HG03095 (cell line): ENCODE data around the gene BFSP1.

Experiments used
- ATAC-seq: cut with Tn5 transposase; IDR thresholded peaks from one replicate; pipeline ENCODE4 v1.9.1; 2021; ENCODE audit warnings: moderate library complexity; ENCODE audit not compliant: unreplicated experiment

BFSP1 gene

DNA sequence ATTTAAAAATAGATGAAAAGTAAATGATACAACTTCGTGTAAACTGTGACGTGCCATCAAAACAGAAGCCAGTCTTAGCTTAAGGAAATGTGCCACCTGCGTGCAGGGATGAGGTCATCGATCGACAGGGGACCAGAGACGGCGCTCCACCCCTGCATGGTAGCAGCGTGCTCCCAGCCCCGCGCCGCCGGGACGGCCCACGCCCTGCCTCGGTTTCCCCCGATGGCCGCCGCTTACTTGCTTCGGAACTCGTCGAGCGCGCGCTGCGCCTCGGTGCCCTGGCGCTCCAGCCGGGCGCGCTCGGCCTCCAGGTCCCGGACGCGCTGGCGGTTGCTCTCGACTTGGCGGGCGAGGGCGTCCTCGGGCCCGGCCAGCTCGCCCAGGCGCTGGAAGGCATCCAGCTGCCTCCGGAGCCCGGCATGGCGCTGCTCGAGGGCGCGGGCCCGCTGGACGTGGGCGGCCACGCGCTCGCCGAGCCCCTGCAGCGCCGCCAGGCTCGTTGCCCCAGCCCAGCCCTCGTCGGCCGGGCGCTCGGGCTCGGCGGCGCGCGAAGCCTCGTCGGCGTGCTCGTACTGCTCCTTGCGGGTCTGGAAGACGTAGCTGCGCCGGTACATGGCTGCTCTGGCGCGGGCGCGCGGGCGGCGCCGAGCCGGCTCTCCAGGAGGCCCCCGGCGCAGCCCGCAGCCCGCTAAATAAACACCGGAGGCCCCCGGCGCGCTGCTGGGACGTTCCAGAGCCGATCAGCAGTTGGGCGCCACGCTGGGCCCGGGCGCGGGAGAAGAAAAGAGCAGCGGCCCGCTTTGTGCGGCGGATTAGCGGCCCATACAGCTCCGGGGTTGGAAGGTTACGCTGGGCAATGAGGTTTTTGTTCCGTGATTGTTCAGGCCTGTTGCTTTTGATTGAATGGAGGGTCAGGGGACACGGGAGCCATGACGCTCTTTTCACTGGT, at the start of gene BFSP1:
Gene BFSP1, minus strand, starts transcription at position 664 of the 949 bp plus-strand sequence. Its CDS starts 50 bp downstream, at position 614.
- no peak for ATAC-seq

DNA sequence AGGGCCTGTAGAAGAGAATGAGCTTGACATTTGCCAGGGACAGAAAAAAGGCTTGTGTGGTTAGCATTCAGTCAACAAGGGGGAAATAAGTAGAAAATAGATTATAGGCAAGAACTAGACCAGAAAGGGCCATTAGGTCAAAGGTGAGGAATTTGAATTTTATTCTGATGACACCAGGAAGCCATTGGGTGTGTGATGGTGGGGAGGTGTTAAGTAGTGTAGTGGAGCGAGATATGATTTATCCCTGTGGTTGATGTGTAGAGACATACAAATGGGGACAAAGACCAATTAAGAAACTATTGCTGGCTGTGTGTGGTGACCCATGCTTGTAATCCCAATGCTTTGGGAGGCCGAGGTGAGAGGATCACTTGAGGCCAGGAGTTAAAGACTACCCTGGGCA, 49.7 kb upstream of the BFSP1 start:
- no peak for ATAC-seq

DNA sequence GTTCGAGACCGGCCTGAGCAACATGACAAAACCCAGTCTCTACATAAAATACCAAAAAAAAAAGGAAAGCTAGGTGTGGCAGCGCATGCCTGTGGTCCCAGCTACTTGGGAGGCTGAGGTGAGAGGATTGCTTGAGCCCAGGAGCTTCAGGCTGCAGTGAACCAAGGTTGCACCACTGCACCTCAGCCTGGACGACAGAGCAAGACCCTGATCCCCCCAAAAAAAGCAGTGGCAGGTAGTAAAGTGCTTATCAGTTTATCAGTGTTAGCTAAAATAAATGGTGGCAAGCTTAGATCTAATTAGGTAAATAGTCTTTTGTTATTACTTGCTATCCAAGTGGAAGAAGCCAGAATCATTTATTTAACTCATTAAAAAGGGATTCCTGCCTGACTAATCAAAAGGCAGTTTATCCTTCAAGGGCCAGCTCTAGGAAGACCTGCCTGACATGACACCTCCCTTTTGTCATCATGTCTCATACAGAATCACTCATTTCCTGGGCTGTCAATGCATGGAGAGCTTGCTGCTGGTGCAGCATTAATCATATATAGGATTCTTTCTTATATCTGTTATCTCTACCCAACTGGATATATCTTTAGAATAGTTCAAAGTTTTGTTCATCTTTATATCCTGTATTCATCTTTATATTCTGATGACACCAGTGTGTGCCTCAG, 48.3 kb upstream of the BFSP1 start:
- no peak for ATAC-seq

GRCh38 chr20:17576215-17576614, 45.0 kb upstream of the BFSP1 start:
- ATAC-seq = no peak

- no peak for ATAC-seq
These were observed 42.3 kb upstream of the BFSP1 start for GRCh38 chr20:17573463-17573862.

GRCh38 chr20:17572034-17572638, 41.0 kb upstream of the BFSP1 start:
- ATAC-seq = no peak

GRCh38 chr20:17571153-17571527, 40.0 kb upstream of the BFSP1 start:
- peak; percentile 31 for ATAC-seq

GRCh38 chr20:17570347-17571152, 39.4 kb upstream of the BFSP1 start:
- ATAC-seq = peak; percentile 38

DNA sequence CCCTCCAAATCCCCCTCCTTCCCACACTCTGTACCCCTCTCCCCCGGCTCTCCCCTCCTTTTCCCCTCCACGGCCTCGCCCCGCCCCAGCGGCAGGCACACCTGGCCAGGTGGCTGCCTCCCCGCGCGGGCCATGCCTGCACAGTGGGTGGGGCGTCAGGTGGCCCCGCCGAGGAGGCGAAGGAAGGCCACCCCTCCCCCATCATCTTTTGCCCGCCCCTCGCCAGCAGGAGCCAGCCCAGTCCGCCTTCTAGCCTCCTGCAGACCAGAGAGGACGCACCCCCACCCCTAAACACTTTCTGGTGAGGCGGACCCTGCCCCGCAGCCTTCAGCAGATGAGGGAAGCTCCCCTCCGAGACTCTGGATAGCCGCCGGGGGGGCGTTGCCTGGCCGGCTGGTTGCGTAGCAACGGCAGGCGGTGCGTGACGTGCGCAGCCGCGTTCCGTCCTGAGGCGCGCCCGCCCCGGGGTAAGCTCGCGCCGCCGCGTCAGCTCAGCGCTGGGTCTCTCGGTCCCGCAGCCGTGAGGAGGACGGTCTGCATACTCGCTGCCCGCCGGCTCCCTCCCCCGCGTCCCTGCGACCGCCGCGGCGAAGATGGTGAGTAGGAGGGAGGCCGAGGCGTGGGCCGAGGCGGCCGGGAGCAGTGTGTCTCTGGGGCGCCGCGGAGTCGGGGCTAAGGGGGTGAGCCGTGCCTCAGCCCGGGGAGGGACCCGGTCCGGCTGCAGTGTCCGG, 38.6 kb upstream of the BFSP1 start, which contains the start of gene DSTN:
Gene DSTN, plus strand, starts transcription at position 460 of the 731 bp plus-strand sequence. Its CDS starts 134 bp downstream, at position 594.
- ATAC-seq = peak; percentile 90

GRCh38 chr20:17568972-17569521, 37.9 kb upstream of the BFSP1 start:
- ATAC-seq = no peak

- ATAC-seq = no peak
These were observed 37.0 kb upstream of the BFSP1 start for GRCh38 chr20:17568045-17568788.

- ATAC-seq = no peak
These were observed 35.2 kb upstream of the BFSP1 start for GRCh38 chr20:17566345-17566744.

GRCh38 chr20:17565169-17565845, 34.1 kb upstream of the BFSP1 start:
- no peak for ATAC-seq

DNA sequence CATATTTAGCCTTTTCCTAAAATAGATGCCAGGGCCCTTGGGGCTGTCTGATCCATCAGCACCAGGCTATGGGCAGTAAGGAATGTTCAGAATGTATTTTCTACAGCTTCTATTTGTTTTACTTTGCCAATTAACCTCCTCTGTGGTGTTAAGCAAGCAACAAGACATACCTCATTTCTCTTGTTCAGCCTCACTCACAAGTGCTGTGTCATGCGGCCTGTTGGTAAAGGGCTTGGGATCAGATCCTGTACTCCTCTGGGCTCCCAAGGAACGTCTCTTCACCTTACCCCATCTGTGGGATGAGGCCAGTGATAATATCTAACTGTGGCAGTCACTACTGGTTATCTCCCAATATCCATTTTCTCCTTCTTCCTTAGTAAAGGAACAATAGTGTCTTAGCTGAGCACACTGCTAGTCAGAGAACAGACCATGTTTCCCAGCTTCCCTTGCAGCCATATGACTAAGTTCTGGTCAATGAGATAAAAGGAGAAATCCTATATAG, 31.7 kb upstream of the BFSP1 start:
- no peak for ATAC-seq

- ATAC-seq = no peak
These were observed 29.3 kb upstream of the BFSP1 start for GRCh38 chr20:17560344-17561074.

- no peak for ATAC-seq
These were observed 28.2 kb upstream of the BFSP1 start for GRCh38 chr20:17559338-17559737.

GRCh38 chr20:17558941-17559304, 27.7 kb upstream of the BFSP1 start:
- ATAC-seq = no peak
